Stimulated activated memory B cell treated with anti-CD40 and anti-IgM and Interleukin-4, amounts not matched to agents 10 μg/mL and 1 μg/mL and 100 μg/mL, for 72 hours (primary cell): Measurements from ENCODE around the gene PRELP.
A peak's percentile ranks its signal among the peaks of the same experiment; 100 is the strongest.
"Not testable (repeated sequence)": the region's sequence is repeated elsewhere in the genome, so short reads cannot be mapped to it uniquely, and the experiment has no call there.

ENCODE experiments used
- ATAC-seq: fragments of 150-1000 bp; cut with Tn5 transposase; 2 replicates; pipeline ENCODE4 v1.10.0; 2021
- H3K27ac Mint-ChIP-seq: one replicate; pipeline ENCODE4 v1.8.0; 2022; ENCODE audit warnings: mild to moderate bottlenecking, mixed read lengths
- H3K27me3 Mint-ChIP-seq: one replicate; pipeline ENCODE4 v1.8.0; 2022; ENCODE audit warnings: mixed read lengths
- H3K36me3 Mint-ChIP-seq: one replicate; pipeline ENCODE4 v1.8.0; 2022; ENCODE audit warnings: mixed read lengths
- H3K4me1 Mint-ChIP-seq: one replicate; pipeline ENCODE4 v1.8.0; 2022; ENCODE audit warnings: mixed read lengths
- H3K4me3 Mint-ChIP-seq: one replicate; pipeline ENCODE4 v1.8.0; 2022; ENCODE audit warnings: mild to moderate bottlenecking, moderate library complexity, mixed read lengths
- H3K9me3 Mint-ChIP-seq: one replicate; pipeline ENCODE4 v1.8.0; 2022; ENCODE audit warnings: mixed read lengths

PRELP gene

GRCh38 chr1:203464226-203464625 lies 11.4 kb upstream of the PRELP start:
- Mint-ChIP-seq H3K4me3 (no peak overlapping the region), H3K27me3 (peaks cover 50% of the 10 kb centered on the region), H3K36me3 (no peaks in the 10 kb centered on the region), H3K9me3 (no peaks in the 10 kb centered on the region), H3K27ac (peak overlapping the region; percentile 1), H3K4me1 (peaks cover 25% of the 10 kb centered on the region)
- ATAC-seq = no peak

- Mint-ChIP-seq H3K27ac (no peak overlapping the region), H3K36me3 (no peaks in the 10 kb centered on the region), H3K4me1 (peaks cover 25% of the 10 kb centered on the region), H3K27me3 (peaks cover 45% of the 10 kb centered on the region), H3K9me3 (no peaks in the 10 kb centered on the region), H3K4me3 (no peak overlapping the region)
- no peak for ATAC-seq
Measured at GRCh38 chr1:203464743-203465142, 10.9 kb upstream of the PRELP start.

- H3K27ac Mint-ChIP-seq = no peak overlapping the region
- H3K4me1 Mint-ChIP-seq = peaks cover 25% of the 10 kb centered on the region
- ATAC-seq = no peak
- H3K9me3 Mint-ChIP-seq = no peaks in the 10 kb centered on the region
- H3K27me3 Mint-ChIP-seq = peaks cover 45% of the 10 kb centered on the region
- H3K4me3 Mint-ChIP-seq = no peak overlapping the region
- no peaks in the 10 kb centered on the region for H3K36me3 Mint-ChIP-seq
Measured at GRCh38 chr1:203465146-203465798, 10.3 kb upstream of the PRELP start.

GRCh38 chr1:203465948-203466347 lies 9.7 kb upstream of the PRELP start:
- ATAC-seq = no peak
- H3K36me3 Mint-ChIP-seq = no peaks in the 10 kb centered on the region
- H3K27me3 Mint-ChIP-seq = peaks cover 48% of the 10 kb centered on the region
- no peak overlapping the region for H3K4me3 Mint-ChIP-seq
- H3K27ac Mint-ChIP-seq = no peak overlapping the region
- peaks cover 22% of the 10 kb centered on the region for H3K4me1 Mint-ChIP-seq
- no peaks in the 10 kb centered on the region for H3K9me3 Mint-ChIP-seq

- ATAC-seq, H3K9me3 Mint-ChIP-seq, H3K36me3 Mint-ChIP-seq, H3K27ac Mint-ChIP-seq, H3K4me3 Mint-ChIP-seq: not testable (repeated sequence)
- Mint-ChIP-seq H3K27me3 (peaks cover 43% of the 10 kb centered on the region), H3K4me1 (peaks cover 11% of the 10 kb centered on the region)
Measured at GRCh38 chr1:203466906-203467549, 8.6 kb upstream of the PRELP start.

GRCh38 chr1:203467550-203467921 lies 8.1 kb upstream of the PRELP start:
- H3K4me3 Mint-ChIP-seq = no peak overlapping the region
- H3K36me3 Mint-ChIP-seq = no peaks in the 10 kb centered on the region
- ATAC-seq = no peak
- peaks cover 38% of the 10 kb centered on the region for H3K27me3 Mint-ChIP-seq
- H3K4me1 Mint-ChIP-seq = peaks cover 6% of the 10 kb centered on the region
- H3K27ac Mint-ChIP-seq = no peak overlapping the region
- no peaks in the 10 kb centered on the region for H3K9me3 Mint-ChIP-seq

- Mint-ChIP-seq H3K4me1 (peaks cover 3% of the 10 kb centered on the region), H3K36me3 (no peaks in the 10 kb centered on the region), H3K4me3 (no peak overlapping the region), H3K27me3 (peaks cover 35% of the 10 kb centered on the region), H3K9me3 (no peaks in the 10 kb centered on the region), H3K27ac (no peak overlapping the region)
- no peak for ATAC-seq
Measured at GRCh38 chr1:203468326-203468725, 7.3 kb upstream of the PRELP start.

- no peak overlapping the region for H3K4me3 Mint-ChIP-seq
- H3K27ac Mint-ChIP-seq = no peak overlapping the region
- ATAC-seq = no peak
- H3K36me3 Mint-ChIP-seq = no peaks in the 10 kb centered on the region
- no peaks in the 10 kb centered on the region for H3K9me3 Mint-ChIP-seq
- peaks cover 36% of the 10 kb centered on the region for H3K27me3 Mint-ChIP-seq
- no peaks in the 10 kb centered on the region for H3K4me1 Mint-ChIP-seq
Measured at GRCh38 chr1:203470240-203470639, 5.4 kb upstream of the PRELP start.

- no peak overlapping the region for H3K27ac Mint-ChIP-seq
- no peaks in the 10 kb centered on the region for H3K4me1 Mint-ChIP-seq
- no peaks in the 10 kb centered on the region for H3K36me3 Mint-ChIP-seq
- no peaks in the 10 kb centered on the region for H3K9me3 Mint-ChIP-seq
- H3K27me3 Mint-ChIP-seq = peaks cover 49% of the 10 kb centered on the region
- H3K4me3 Mint-ChIP-seq = no peak overlapping the region
- ATAC-seq = no peak
Measured at GRCh38 chr1:203471841-203472240, 3.8 kb upstream of the PRELP start.

- Mint-ChIP-seq H3K27me3 (peaks cover 40% of the 10 kb centered on the region), H3K4me1 (peaks cover 10% of the 10 kb centered on the region), H3K27ac (no peak overlapping the region), H3K4me3 (no peak overlapping the region), H3K36me3 (no peaks in the 10 kb centered on the region), H3K9me3 (no peaks in the 10 kb centered on the region)
- ATAC-seq = no peak
Measured at GRCh38 chr1:203473281-203473680, 2.3 kb upstream of the PRELP start.

- no peak for ATAC-seq
- H3K27ac Mint-ChIP-seq = no peak overlapping the region
- H3K9me3 Mint-ChIP-seq = no peaks in the 10 kb centered on the region
- no peak overlapping the region for H3K4me3 Mint-ChIP-seq
- peaks cover 10% of the 10 kb centered on the region for H3K4me1 Mint-ChIP-seq
- peaks cover 35% of the 10 kb centered on the region for H3K27me3 Mint-ChIP-seq
- H3K36me3 Mint-ChIP-seq = no peaks in the 10 kb centered on the region
Measured at GRCh38 chr1:203473781-203474305, 1.8 kb upstream of the PRELP start.

- Mint-ChIP-seq H3K27me3 (peaks cover 25% of the 10 kb centered on the region), H3K27ac (no peak overlapping the region), H3K4me1 (peaks cover 16% of the 10 kb centered on the region), H3K4me3 (no peak overlapping the region), H3K36me3 (no peaks in the 10 kb centered on the region), H3K9me3 (no peaks in the 10 kb centered on the region)
- no peak for ATAC-seq
Measured at GRCh38 chr1:203476216-203476814, 709 bp downstream of the PRELP start.

- Mint-ChIP-seq H3K36me3 (no peaks in the 10 kb centered on the region), H3K27ac (no peak overlapping the region), H3K4me1 (peaks cover 16% of the 10 kb centered on the region), H3K4me3 (no peak overlapping the region), H3K9me3 (no peaks in the 10 kb centered on the region), H3K27me3 (peaks cover 25% of the 10 kb centered on the region)
- ATAC-seq = peak; percentile 48
Measured at GRCh38 chr1:203477748-203478147, 2.1 kb downstream of the PRELP start.

GRCh38 chr1:203478231-203478630 lies 2.6 kb downstream of the PRELP start:
- Mint-ChIP-seq H3K36me3 (no peaks in the 10 kb centered on the region), H3K27me3 (peaks cover 24% of the 10 kb centered on the region), H3K27ac (no peak overlapping the region), H3K4me3 (no peak overlapping the region), H3K4me1 (peaks cover 16% of the 10 kb centered on the region), H3K9me3 (no peaks in the 10 kb centered on the region)
- no peak for ATAC-seq

GRCh38 chr1:203478986-203479385 lies 3.4 kb downstream of the PRELP start:
- no peak for ATAC-seq
- H3K27me3 Mint-ChIP-seq = peaks cover 17% of the 10 kb centered on the region
- H3K9me3 Mint-ChIP-seq = no peaks in the 10 kb centered on the region
- H3K4me3 Mint-ChIP-seq = no peak overlapping the region
- peaks cover 16% of the 10 kb centered on the region for H3K4me1 Mint-ChIP-seq
- H3K36me3 Mint-ChIP-seq = no peaks in the 10 kb centered on the region
- H3K27ac Mint-ChIP-seq = no peak overlapping the region

- ATAC-seq = no peak
- Mint-ChIP-seq H3K36me3 (no peaks in the 10 kb centered on the region), H3K27me3 (peaks cover 13% of the 10 kb centered on the region), H3K9me3 (no peaks in the 10 kb centered on the region), H3K4me1 (peaks cover 16% of the 10 kb centered on the region), H3K27ac (no peak overlapping the region), H3K4me3 (no peak overlapping the region)
Measured at GRCh38 chr1:203479646-203480045, 4.0 kb downstream of the PRELP start.
